HCT116 (cell line): ENCODE results near the gene LRRC51. TPM values are rescaled to one million over a fixed set of nuclear protein-coding genes. Genes with fewer than 3 reads are reported as not detected.

Experiments
- ATAC-seq: fragments of 200-7000 bp; cut with Tn5 transposase; 2 replicates; pipeline ENCODE4 v1.9.1; 2020; ENCODE audit warnings: mild to moderate bottlenecking, moderate library complexity
- BruUV-seq: library from RNA; stranded (reverse); fragments of 400-500 nt; replicated peaks from 2 replicates; lab custom pipeline; 2021; lab: Mats Ljungman, UMichigan
- CTCF ChIA-PET: fragments of 300-600 bp; sonication (Branson Sonifier 250); formaldehyde crosslinking; loops from one replicate; lab custom pipeline; 2021; ENCODE audit warnings: antibody characterized with exemption; lab: Charles Lee
- POLR2A ChIA-PET: fragments of 300-600, 350-600 bp; sonication (Branson Sonifier 250); formaldehyde crosslinking; loops from one replicate; lab custom pipeline; 2021; ENCODE audit warnings: antibody characterized with exemption; lab: Charles Lee
- RAD21 ChIA-PET, 2 experiments: fragments of 300-600 bp; sonication (Branson Sonifier 250); formaldehyde crosslinking; loops; one replicate each; lab custom pipeline; 2023; ENCODE audit warnings: low total read pairs in 2 of 2; ENCODE audit not compliant: uncharacterized antibody in 2 of 2, unreplicated experiment in 2 of 2, low non-redundant PET in 1 of 2; lab: Charles Lee
- DNase-seq: peaks from one replicate; pipeline ENCODE4 v3.0.0-alpha.2; 2010; ENCODE audit warnings: low read depth, low spot score
- H2AFZ ChIP-seq: fragments of 200-600 bp; shearing (Covaris generic), sonication (generic); 2 replicates; pipeline ENCODE4 v1.6.1; 2017; ENCODE audit warnings: low read depth, mixed run types, mixed read lengths, antibody characterized with exemption, low read length; ENCODE audit not compliant: poor library complexity, severe bottlenecking
- H3K27ac ChIP-seq: 2 replicates; pipeline ENCODE4 v1.5.1; 2012; ENCODE audit warnings: low read depth, low read length
- H3K27me3 ChIP-seq: fragments of 200-600 bp; sonication (generic); 2 replicates; pipeline ENCODE4 v1.6.1; 2016; ENCODE audit warnings: mixed run types, low read length, mixed read lengths; ENCODE audit not compliant: insufficient read depth
- H3K36me3 ChIP-seq, 2 experiments: fragments of 200-500 bp in 1 of 2; fragments of 200-600 bp in 1 of 2; sonication (Bioruptor generic) in 1 of 2; sonication (generic) in 1 of 2; 2 replicates each; pipeline versions ENCODE4 v1.5.1 to v1.6.1; 2014 to 2016; ENCODE audit warnings: low read length in 2 of 2, inconsistent platforms in 1 of 2, mixed read lengths in 1 of 2, mixed run types in 1 of 2; ENCODE audit not compliant: insufficient read depth in 2 of 2, control insufficient read depth in 1 of 2
- H3K4me1 ChIP-seq, 2 experiments: fragments of 200-600 bp in 1 of 2; sonication (generic) in 1 of 2; 2 replicates each; pipeline versions ENCODE4 v1.5.1 to v1.6.1; 2012 to 2017; ENCODE audit warnings: low read length in 2 of 2, inconsistent platforms in 1 of 2, mild to moderate bottlenecking in 1 of 2, mixed read lengths in 1 of 2, mixed run types in 1 of 2, moderate library complexity in 1 of 2; ENCODE audit not compliant: insufficient read depth in 2 of 2, control insufficient read depth in 1 of 2
- H3K4me2 ChIP-seq: fragments of 200-600 bp; sonication (generic); 2 replicates; pipeline ENCODE4 v1.6.1; 2017; ENCODE audit warnings: mixed run types, low read length, mixed read lengths
- H3K4me3 ChIP-seq, 2 experiments: fragments of 200-600 bp in 1 of 2; sonication (generic) in 1 of 2; replicated peaks in 1 of 2; 2 replicates each; pipeline ENCODE4 v1.5.1; 2011 to 2016; ENCODE audit warnings: low read length in 2 of 2, control low read depth in 1 of 2, low read depth in 1 of 2, mild to moderate bottlenecking in 1 of 2, mixed read lengths in 1 of 2, mixed run types in 1 of 2
- H3K79me2 ChIP-seq: fragments of 200-600 bp; sonication (generic); 2 replicates; pipeline ENCODE4 v1.6.1; 2017; ENCODE audit warnings: mild to moderate bottlenecking, mixed run types, low read length, moderate library complexity, mixed read lengths; ENCODE audit not compliant: insufficient read depth
- H3K9ac ChIP-seq: fragments of 200-600 bp; sonication (generic); 2 replicates; pipeline ENCODE4 v1.6.1; 2016; ENCODE audit warnings: low read length, mixed read lengths
- H3K9me2 ChIP-seq: fragments of 200-600 bp; sonication (generic), shearing (Covaris generic); 2 replicates; pipeline ENCODE4 v1.6.1; 2017; ENCODE audit warnings: mixed run types, mild to moderate bottlenecking, moderate library complexity; ENCODE audit not compliant: insufficient read depth
- H3K9me3 ChIP-seq, 2 experiments: fragments of 200-500 bp in 1 of 2; fragments of 200-600 bp in 1 of 2; sonication (Bioruptor generic) in 1 of 2; sonication (generic) in 1 of 2; 2 replicates each; pipeline ENCODE4 v1.6.1; 2014 to 2017; ENCODE audit warnings: low read length in 2 of 2, mixed read lengths in 2 of 2, inconsistent platforms in 1 of 2, low read depth in 1 of 2, mild to moderate bottlenecking in 1 of 2, mixed run types in 1 of 2, moderate library complexity in 1 of 2; ENCODE audit not compliant: control insufficient read depth in 1 of 2, insufficient read depth in 1 of 2
- H4K20me1 ChIP-seq: fragments of 200-600 bp; sonication (generic), shearing (Covaris generic); 2 replicates; pipeline ENCODE4 v1.6.1; 2017; ENCODE audit warnings: mixed run types, mild to moderate bottlenecking, moderate library complexity; ENCODE audit not compliant: insufficient read depth
- JUND ChIP-seq: IDR thresholded peaks from 2 replicates; pipeline ENCODE4 v1.6.1; 2012
- SIN3A ChIP-seq: IDR thresholded peaks from 2 replicates; pipeline ENCODE4 v1.6.1; 2012; ENCODE audit warnings: low read depth
- intact Hi-C: fragments of 100-400 bp; cut with micrococcal nuclease; formaldehyde crosslinking; loops from 2 replicates; pipeline ENCODE4 v1.10.0; 2022
- total RNA-seq: library from RNA; stranded (reverse); gene quantifications from one replicate; pipeline ENCODE4 v1.2.1, GENCODE V29; 2021; ENCODE audit not compliant: unreplicated experiment
- TF ChIP-seq, protein P1 (sequence below): IDR thresholded peaks from 2 replicates; pipeline ENCODE4 v1.6.1; 2011; ENCODE audit warnings: mild to moderate bottlenecking, low read length, moderate library complexity; ENCODE audit not compliant: insufficient replicate concordance; ENCODE audit errors: extremely low read depth
- TF ChIP-seq, protein P2 (sequence below), 3 experiments: fragments of 200-600 bp in 1 of 3; sonication (generic) in 1 of 3; IDR thresholded peaks in 2 of 3; conservative IDR thresholded peaks in 1 of 3; 2 replicates each; pipeline ENCODE4 v1.5.1; 2012 to 2017; ENCODE audit warnings: low read depth in 2 of 3, low read length in 2 of 3, antibody characterized with exemption in 1 of 3, borderline replicate concordance in 1 of 3, control low read depth in 1 of 3, mild to moderate bottlenecking in 1 of 3, mixed read lengths in 1 of 3, mixed run types in 1 of 3, moderate library complexity in 1 of 3; ENCODE audit not compliant: insufficient read depth in 1 of 3

Gene LRRC51
- total RNA-seq, 1 experiment from 2014 or later = 10.8 TPM

DNA sequence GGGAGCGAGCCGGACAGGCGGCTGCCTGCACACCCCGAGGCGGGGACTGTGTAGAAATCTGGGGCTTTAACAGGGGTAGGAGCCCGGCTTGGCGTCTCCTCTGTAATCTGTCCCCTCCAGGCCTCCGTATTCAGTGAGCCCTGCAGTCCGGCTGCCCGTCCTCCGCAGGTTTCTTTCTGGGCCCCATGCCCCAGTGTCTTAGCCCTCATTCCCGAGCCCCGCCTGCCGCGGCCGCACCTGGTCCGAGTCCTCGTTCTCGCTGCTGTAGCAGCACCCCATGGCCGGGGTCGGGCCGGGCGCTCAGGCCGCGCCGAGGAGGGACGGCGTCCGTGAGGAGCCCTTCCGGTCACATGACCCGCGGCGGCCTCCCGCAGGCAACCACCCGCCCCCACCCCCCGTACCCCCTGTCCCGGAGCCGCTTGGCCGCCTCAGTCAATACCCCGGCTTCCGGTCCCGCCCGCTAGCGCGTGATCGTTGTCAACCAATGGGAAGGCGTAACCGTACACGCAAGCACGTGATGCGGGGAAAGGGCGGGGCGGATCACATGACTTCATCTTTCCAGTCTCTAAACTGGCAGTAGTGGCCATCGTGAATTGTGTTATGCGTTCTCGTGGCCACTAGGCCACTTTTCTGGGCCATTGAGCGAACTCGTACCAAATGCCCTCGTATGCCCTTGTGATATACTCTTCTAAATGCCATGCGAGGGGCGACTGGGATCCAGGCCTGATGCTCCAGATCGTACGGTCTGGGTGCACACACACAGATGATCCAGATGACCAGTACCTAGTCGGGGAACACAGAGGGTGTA lies 22.5 kb downstream of the LRRC51 start, which contains the start of gene LAMTOR1 (continued):
- TF ChIP-seq, protein P1, sequence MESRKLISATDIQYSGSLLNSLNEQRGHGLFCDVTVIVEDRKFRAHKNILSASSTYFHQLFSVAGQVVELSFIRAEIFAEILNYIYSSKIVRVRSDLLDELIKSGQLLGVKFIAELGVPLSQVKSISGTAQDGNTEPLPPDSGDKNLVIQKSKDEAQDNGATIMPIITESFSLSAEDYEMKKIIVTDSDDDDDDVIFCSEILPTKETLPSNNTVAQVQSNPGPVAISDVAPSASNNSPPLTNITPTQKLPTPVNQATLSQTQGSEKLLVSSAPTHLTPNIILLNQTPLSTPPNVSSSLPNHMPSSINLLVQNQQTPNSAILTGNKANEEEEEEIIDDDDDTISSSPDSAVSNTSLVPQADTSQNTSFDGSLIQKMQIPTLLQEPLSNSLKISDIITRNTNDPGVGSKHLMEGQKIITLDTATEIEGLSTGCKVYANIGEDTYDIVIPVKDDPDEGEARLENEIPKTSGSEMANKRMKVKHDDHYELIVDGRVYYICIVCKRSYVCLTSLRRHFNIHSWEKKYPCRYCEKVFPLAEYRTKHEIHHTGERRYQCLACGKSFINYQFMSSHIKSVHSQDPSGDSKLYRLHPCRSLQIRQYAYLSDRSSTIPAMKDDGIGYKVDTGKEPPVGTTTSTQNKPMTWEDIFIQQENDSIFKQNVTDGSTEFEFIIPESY = no peak

DNA sequence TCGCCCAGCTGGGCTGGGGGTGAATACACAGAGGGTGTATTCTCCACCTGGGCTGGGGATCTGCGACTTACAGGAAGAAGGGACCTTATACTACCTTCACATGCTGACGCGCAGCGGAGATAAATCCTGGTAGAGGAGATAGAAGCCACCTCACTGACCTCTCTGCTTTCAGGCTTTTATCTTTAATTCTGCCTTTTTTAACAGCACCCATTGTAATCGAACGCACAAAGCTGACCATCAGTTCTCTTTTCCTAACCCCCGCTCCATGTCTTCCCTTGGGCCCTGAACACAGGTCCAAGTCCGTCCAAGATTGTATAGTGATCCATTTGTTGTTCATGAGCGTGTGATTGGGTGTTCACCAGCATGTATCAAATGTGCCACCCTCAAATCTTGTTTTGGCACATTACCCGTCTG lies 23.1 kb downstream of the LRRC51 start:
- DNase-seq (no peak), ATAC-seq (no peak)
- H3K79me2 ChIP-seq = peaks cover 36% of the 10 kb centered on the region
- H3K4me1 ChIP-seq = peaks cover 11 to 18% of the 10 kb centered on the region in 2 experiments; a peak in 3 of 4 replicates
- CTCF ChIA-PET = no interaction called here
- no peaks in the 10 kb centered on the region for H4K20me1 ChIP-seq
- no peaks in the 10 kb centered on the region for H3K9me3 ChIP-seq
- TSS peak; percentile 97 for BruUV-seq
- H3K36me3 ChIP-seq = peaks cover 1 to 4% of the 10 kb centered on the region in 2 experiments; a peak in 2 of 4 replicates
- no peaks in the 10 kb centered on the region for H3K27me3 ChIP-seq
- POLR2A ChIA-PET = no interaction called here
- TF ChIP-seq JUND (no peak), SIN3A (no peak)
- TF ChIP-seq, protein P2, sequence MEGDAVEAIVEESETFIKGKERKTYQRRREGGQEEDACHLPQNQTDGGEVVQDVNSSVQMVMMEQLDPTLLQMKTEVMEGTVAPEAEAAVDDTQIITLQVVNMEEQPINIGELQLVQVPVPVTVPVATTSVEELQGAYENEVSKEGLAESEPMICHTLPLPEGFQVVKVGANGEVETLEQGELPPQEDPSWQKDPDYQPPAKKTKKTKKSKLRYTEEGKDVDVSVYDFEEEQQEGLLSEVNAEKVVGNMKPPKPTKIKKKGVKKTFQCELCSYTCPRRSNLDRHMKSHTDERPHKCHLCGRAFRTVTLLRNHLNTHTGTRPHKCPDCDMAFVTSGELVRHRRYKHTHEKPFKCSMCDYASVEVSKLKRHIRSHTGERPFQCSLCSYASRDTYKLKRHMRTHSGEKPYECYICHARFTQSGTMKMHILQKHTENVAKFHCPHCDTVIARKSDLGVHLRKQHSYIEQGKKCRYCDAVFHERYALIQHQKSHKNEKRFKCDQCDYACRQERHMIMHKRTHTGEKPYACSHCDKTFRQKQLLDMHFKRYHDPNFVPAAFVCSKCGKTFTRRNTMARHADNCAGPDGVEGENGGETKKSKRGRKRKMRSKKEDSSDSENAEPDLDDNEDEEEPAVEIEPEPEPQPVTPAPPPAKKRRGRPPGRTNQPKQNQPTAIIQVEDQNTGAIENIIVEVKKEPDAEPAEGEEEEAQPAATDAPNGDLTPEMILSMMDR (IDR thresholded peaks at IDR 0.05 in 2 of 3, conservative IDR thresholded peaks at IDR 0.05 in 1 of 3; ENCODE audit: borderline replicate concordance in 1 of 3, insufficient read depth in 1 of 3, low read depth in 2 of 3, low read length in 2 of 3) = no peak; a peak in 1 of 6 replicates
- intact Hi-C loops = loop anchor here (1.0 to 5.0 kb wide), 3 partner anchors 9 to 119 kb away; partner anchors contain the start of genes ANAPC15, INPPL1, LRRC51 and NUMA1
- peak overlapping the region; percentile 88 for H3K4me2 ChIP-seq
- H3K9me2 ChIP-seq = no peaks in the 10 kb centered on the region
- peak overlapping the region; percentile 48 for H3K9ac ChIP-seq
- peak overlapping the region; percentile 69 for H3K27ac ChIP-seq
- peak overlapping the region; percentile 36 to 99 for H3K4me3 ChIP-seq
- H2AFZ ChIP-seq = no peak overlapping the region
- RAD21 ChIA-PET = no interaction called here
